Measurements from ENCODE around the gene ERMARD.

ERMARD gene

GRCh38 chr6:169827290-169827717 lies 75.9 kb downstream of the ERMARD start:
- DNase-seq = no peak

DNA sequence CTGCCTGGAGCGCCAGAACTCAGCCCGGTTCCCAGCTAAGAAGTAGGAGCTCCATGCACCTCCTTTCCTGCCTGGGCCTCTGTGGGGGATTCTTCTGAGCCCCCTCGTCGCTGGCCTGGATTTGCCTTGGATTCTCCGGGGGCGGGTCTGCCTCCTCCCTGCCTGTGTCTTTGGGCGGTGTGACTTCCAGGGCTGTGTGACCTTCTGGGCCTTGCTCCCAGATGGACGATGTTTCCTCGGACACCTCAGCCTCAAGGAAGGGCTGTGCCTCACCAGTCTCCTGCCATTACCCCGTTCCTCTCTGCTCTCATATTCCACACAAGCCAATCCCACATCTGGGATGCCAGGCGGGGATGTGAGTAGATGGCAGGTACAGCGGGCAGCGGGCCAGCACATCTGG lies 76.8 kb downstream of the ERMARD start:
- no peak for DNase-seq

DNA sequence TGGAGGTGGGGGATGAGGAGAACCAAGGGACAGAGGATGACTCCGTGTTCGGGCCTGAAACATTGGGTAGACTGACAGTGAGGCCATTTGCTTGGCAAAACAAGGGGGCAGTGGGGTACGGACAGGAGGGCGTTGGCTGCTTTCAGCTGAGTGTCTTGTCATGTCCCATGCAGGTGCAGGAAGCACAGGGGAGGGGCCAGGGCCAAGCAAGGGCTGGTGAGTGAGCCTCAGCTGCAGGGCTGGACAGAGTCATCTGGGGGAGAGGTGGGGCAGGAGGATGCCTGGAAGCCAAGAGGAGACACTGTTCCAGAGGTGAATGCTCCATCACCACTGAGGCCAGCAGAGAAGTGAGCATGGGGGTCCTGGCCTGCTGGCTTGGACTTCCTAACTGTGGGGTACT lies 78.4 kb downstream of the ERMARD start:
- no peak for DNase-seq

GRCh38 chr6:169830876-169831275 lies 79.5 kb downstream of the ERMARD start:
- no peak for DNase-seq
